Measurements from ENCODE around the gene FAM72C.
"Not testable (repeated sequence)": the region's sequence is repeated elsewhere in the genome, so short reads cannot be mapped to it uniquely, and the experiment has no call there.

Gene FAM72C

DNA sequence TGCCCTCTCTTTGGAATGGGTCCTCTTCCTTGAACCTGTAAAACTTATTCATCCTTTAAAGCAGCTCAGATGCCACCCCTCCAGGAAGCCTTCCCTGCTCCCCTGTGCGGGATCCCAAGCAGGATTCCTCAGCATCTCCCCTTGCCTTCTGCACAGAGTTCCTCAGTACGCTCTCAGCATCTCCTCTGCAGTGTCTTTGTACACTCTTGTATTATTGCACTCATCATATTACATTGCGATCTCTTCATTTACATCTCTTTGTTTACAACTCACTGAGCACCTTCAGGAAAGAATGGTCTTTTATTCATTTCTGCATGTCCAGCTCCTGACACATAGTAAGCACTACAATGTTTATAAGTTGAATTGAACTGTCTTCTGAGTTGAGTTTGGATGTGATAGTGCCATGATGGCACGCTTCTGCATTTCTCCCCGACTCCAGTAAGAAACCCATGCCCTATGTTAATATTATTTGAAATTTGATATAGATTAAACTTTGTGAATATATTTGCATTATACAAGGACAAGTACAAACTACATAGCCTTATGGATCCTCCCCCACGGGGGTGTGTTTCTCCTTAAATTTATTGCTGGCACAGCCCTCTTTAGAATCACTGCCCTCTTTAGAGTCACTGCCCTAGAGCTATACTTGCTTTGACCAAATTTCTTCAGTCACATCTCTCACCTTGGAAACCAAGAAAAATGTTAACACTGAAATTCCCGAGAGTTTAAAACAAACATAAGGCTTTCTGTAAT, 13.1 kb upstream of the FAM72C start:
- not testable (repeated sequence) for DNase-seq

DNA sequence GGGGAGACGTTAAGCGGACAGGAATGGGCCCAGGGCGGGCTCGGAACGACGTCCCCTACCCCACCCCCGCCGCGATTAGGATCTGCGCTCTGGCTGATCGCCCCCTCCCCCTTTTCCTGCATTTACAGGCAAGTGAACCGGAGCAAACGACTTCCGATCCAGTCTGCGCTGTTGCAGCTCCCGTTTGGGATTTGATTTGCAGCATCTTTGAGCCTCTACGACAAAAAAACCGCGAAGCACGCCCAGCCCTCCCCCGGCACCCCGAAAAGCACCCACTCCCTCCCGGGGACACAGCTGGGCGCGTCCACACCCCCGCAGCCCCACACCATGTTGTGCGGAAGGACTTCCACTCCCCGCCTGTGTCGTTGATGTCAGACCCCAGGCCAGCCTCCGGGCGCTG, 2.6 kb upstream of the FAM72C start:
- not testable (repeated sequence) for DNase-seq

DNA sequence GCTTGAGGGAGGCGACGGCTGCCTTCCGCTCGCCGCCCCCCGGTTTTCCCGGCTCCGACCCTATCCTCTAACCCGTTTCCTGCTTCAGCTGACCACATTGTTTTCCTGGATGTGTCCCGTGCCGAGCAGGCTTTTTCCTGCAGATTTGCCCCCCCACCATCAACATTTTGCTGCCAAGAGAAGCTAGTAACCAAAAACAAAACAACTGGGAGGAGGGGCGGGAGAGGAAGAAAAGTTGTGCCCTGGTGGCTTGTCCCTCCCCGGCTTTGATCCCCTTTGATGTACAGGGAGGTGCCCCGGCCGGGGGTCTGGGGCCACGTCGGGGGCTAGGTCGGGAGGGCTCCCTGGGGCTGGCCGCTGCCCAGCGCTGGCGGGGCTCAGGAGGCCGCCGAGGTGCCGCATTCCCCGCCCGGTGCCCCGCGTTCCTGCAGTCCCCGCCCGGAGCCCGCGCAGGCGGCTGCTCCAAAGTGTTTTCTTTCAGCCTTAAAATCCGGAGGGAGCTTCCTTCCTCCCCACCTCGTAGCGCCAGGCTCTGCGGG, 2.2 kb upstream of the FAM72C start:
- not testable (repeated sequence) for DNase-seq

DNA sequence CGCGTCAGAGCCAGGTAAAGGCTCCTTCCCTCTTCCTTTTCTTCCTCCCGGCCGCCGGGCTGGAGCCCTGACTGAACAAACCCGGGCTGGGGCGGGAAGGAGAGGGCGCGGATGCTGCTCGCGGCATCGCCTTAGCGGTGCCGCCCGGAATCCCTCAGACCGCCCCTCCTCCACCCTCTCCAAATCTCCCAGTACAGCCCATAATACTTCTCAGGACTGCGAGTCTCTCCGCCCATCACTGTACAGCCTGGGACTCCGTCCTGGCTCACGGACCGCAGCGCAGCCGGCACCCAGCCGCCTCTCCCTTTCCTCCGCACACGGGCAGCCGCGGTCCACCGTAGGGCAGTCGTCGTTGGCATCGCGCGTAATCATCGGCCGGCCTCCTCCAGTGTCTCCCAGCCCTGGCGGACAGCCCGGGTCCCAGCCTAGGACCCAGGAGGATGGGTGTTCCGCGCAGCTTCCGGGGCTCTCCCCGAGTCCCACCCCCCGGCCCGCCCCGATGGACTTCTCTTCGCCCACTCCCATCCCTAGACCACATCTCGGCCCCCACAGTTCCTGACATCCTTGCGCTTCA, 1.1 kb upstream of the FAM72C start:
- DNase-seq, result not testable (repeated sequence)

DNA sequence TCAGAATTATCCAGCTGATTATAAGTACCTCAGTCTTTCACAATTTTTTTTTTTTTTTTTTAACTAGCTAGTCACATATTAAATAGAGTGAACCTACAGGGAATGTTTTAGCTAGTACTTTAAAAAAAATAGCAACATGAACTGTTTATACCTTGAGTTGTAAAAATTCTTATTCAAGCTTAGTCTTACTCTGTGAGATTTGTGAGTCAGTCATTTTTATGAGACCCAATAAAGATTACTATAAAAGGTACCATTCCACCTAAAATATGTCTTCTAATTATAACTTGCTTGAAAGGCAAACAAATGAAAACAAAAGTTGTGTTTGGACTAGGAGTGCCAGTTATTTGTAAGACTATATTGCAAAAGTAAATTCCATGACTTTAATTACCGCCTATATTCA, 5.9 kb downstream of the FAM72C start:
- not testable (repeated sequence) for DNase-seq

DNA sequence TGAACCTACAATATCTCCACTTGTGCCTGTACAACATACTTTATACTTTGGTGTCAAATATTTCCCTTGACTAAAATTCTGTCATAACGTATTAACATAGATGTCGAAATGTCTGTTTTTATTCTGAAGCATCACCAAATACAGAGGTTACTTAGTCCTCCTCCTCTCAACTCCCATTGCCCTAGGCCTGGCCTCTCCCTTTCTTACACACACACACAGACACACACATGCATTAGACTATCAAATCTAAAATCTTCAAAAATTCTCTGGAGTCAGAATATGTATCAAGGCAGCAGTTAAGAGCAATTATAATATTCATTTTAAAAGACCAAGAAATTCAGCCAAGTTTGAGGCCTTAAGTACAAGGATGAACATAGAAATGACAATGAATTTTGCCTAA, 7.5 kb downstream of the FAM72C start:
- DNase-seq, result not testable (repeated sequence)

DNA sequence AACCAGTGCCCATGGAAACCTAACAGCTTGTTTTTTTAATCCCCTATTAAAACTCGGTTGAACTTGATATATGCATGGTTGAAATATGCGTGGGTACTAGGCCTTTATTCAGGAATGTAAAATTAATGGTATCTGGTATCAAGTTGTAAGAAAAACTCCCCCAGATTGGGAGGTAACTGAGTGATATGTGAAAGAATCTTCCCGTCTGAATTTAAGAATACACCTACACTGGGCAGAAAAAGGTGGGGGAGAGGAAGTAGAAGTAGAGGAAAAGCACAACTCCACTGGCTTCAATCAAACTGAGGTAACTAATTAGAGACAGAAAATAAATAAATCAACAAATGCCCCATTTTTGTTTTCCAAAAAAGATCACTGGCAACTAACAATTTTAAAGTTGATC, 15.9 kb downstream of the FAM72C start:
- DNase-seq, result not testable (repeated sequence)

DNA sequence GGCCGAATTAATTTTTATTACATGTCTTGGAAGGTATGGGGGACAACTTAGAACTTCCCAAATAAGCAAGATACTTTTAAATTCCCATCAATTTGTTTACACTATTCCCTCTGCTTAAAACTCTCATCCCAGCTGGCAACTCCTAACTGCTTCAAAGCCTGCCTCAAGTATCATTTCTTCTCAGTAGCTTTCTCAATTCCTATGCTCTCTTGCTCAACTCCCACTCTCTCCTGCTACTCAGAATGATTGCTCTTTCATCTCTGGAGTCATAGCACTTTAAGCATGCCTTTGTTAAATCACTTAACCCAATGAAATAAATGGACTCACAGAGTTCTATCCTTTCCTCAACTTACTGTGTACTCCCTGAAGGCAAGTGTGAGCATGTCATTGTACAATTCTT, 18.9 kb downstream of the FAM72C start:
- not testable (repeated sequence) for DNase-seq

DNA sequence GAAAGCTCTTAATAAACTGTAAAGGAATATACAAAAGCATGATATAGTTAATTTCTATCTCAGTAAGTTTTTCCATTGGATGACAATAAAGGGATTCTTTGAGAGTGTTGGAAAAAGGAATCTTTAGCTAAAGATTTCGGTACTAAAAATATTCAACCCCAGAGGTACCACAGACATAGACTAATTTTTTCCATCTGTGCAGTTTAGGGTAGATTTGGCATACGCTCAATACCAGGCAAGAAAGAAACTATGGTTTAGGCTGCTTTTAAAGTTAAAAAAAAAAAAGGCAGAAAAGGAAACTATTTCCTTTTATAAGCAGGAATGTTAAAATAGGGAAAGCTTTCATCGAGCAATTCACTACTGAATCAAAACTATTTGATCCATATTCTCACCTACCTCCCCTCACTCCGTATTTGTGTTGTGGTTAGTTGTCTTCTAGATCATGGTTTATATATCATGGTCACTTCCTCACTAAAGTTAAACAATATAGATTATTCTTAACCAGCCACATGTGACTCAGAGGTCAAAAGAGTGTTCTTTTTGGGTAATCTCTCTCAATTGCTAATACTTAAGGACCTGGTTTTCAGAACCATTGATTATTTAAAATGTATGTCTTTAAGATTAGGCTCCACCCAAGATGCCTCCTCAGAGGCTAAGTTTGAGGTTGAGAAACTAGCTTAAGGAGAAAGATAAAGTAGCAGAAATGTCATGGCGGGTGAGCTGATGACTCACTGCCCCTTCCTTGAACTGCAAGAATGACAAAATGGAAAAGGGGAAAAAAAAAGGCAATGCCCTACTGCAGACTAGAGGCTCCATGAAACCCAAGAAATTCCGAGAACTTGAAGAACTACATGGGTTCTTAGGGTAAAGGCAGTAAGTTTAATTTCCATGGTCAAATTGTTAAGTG, 20.0 kb downstream of the FAM72C start:
- not testable (repeated sequence) for DNase-seq

DNA sequence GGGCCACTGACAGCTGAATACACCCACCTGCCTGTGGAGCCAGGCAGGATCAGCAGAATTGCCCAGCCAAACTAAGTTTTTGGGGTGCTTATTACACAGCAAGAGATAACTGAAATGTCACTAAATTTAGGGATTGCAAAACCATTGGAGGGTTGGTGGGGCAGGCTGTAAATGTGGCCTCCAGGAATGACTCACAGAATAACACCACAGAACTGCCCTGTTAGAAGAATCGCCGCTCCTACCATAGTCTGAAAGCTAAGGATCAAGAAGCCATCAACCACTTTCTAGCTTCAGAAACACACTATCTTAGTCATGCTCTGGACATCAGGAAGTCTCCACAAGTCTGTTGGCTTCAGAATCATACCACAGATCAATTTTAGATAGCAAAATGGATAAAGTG, 24.0 kb downstream of the FAM72C start:
- DNase-seq, result not testable (repeated sequence)

DNA sequence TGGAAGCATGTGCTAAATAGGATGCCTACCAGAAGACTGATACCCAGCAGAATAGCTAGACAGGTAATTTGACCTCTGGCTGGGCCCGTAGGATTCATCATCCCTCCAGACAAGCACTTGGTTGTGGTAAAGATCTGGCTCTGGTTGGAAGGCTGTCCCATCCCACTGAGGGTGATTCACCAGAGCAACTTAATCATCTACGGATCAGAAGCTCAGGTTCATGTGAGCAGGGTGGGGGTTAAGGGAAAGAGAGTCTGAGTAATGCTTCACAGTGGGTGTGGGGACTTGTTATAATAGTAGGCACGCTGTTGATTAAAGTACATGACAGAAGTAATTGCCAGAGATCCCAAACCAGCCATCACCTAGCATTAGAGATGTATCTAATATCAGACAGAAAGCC, 26.5 kb downstream of the FAM72C start:
- not testable (repeated sequence) for DNase-seq

DNA sequence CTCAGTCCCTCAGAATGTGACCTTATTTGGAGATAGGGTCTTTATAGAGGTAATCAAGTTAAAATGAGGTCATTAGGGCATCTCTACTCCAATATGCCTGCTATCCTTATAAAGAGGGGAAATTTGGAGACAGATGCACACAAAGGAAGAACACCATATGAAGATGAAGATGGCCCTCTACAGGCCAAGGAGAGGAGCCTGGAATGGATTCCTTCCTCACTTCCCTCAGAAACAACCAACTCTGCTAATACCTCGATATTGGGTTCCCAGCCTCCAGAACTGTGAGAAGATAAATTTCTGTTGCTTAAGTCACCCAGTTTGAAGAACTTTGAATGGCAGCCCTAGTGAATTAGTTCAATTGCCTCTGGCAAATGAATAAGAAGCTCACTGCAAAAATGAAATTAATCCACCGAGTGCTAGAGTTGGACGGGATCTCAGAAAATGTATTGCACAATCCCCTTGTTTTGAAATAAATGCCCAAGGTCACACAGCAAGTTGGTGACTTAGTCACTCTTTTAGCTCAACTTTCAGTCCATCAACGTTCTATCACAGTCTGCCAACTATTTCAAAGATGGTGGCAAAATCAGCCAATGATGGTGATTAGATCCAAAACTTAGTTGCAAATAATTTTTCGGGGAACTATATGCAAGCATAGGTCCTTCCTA, 27.1 kb downstream of the FAM72C start:
- DNase-seq, result not testable (repeated sequence)

DNA sequence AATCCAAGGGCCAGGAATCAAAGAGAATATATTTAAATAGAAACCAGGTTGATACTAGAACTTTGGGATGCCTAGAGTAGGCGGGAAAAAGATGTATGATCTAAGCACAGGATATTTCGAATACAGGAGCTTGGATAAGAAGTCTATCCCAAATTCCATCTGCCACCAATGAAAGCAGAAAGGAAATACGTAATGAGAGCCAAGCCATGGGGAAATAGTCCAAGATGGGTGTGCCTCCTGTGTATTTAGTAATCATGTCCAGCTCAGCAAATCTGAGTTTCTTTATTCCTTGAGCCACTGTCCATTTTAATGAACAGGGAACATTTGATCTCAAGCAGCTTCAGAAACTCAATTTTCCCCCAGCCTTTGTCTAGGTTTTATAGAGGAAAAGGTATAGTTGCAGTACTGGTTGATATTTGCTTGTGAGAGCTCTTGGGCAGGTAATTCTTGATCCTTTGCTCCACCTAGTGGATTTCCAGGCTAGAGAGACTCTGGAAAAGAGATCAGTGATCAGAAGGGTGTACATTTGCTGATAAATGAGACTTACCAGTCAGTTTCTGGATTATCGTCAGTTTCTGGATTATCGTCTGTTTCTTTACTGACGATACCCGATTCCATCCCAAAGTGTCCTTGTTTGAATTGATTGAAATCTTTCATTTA, 28.3 kb downstream of the FAM72C start:
- DNase-seq, result not testable (repeated sequence)

DNA sequence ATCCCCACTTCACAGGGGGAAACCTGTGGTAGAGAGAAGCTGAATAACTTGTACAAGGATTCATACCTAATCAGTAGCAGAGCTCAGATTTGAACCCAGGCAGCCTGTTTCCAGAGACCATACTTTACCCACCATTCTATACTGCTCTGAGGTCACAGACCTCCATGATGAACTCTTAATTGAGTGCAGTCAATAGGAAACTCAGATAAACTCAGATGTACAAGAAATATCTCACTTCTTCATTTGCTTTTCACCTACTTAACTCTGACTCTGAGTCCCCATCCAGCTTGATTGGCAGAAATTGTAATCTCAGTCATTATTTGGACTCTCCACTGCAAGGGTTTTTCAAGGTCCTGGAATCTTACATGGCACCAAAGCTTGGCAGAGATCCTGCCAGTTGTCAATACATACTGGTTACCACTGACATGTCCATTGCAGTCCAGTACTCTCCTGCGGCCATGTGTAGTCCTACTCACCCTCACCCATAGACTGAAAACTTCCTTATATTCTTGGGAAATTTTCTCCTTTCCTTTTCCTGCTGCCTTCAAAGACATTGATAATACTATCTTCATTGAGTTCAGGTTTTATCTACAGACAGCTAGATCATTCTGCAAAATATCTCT, 29.4 kb downstream of the FAM72C start:
- not testable (repeated sequence) for DNase-seq

DNA sequence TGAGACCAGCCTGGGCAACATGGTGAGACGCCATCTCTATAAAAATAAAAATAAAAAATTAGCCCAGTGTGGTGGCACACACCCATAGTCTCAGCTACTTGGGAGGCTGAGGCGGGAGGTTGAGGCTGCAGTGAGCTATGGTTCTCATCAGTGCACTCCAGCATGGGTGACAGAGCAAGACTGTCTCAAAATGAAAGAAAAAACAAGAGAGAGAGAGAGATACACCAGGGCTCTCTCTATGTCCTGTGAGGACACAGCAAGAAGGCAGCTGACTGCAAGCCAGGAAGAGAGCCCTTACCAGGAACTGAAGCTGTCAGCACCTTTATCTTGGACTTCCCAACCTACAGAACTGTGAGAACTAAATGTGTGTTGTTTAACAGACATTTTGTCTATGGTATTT, 32.1 kb downstream of the FAM72C start:
- DNase-seq, result not testable (repeated sequence)

DNA sequence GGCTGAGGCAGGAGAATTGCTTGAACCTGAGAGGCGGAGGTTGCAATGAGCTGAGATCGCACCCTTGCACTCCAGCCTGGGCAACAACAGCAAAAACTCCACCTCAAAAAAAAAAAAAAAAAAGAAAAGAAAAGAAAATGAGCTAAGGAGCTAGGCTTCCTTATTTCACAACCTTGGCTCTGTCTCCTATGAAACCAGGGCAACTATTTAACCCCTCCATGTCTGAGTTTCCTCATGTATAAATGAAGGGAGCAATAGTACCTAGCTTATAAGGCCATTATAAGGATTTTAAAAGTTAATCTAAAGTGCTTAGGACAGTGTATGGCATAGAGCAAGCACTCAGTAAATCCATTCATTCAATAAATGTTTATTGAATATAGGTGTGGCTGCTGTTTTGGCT, 32.9 kb downstream of the FAM72C start:
- not testable (repeated sequence) for DNase-seq

DNA sequence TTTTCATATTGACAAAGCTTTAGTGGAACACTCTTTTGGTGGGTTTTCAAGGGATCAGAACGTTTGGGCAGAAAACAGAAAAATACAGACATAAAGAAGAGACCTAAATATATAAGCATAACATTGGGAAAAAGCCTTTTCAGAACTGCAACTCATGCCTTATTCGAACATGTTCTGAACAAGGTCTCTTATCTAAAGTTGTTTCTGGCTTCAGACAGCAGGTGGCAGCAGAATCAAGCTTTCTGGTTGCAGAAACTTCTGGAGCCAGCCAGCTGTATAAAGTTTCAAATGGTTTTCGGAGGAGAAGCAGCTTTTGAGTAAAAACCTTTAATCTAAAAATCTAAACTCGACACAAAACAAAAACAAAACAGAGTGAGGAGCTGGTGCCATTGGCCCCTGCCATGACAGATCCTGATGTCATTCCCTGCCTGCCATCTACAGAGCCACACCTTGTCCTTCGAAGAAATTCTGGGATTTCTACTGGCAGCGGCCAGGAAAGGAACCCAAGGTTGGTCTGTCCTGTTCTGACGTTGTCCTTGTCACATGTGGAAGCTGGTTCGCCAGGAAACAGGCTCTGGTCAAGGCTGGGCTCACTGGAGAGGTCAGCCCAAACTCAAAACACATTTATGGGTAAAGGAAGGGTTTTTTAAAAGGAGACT, 35.2 kb downstream of the FAM72C start:
- DNase-seq, result not testable (repeated sequence)

DNA sequence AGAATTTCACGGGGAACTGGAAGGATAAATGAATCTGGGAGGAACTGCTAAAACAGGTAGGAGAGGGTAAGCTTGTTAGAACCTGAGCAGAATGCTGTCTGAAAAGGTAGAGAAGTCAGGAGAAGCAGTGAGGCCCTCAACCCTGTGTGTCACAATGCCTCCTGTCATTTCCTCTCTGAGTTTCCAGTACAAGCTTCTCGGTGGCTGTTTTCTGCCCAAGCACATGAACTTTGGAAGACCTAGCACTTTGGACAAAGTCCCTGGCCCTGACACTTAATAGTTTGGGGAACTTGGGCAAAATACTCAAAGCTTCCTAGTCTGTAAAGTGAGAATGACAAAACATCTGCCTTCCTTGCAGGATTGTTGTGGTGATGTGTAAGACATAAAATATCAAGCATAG, 52.7 kb downstream of the FAM72C start:
- not testable (repeated sequence) for DNase-seq

DNA sequence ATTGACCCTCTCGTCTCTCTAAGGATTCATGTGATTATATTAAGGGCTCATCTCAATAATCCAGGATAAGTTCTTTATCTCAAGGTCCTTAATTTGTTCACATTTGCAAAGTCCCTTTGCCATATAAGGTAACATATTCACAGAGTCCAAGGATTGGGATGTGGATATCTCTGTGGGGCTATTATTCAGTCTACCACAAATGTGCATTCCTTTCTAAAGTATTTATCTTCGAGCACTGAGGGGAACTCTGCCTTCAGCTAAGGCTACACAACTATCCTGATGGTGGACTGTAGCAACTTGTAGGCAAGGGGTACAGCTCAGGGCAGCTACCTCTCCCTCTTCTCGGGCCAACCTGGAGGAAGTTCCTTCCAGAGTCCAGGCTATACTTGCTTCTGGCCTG, 53.2 kb downstream of the FAM72C start:
- not testable (repeated sequence) for DNase-seq

DNA sequence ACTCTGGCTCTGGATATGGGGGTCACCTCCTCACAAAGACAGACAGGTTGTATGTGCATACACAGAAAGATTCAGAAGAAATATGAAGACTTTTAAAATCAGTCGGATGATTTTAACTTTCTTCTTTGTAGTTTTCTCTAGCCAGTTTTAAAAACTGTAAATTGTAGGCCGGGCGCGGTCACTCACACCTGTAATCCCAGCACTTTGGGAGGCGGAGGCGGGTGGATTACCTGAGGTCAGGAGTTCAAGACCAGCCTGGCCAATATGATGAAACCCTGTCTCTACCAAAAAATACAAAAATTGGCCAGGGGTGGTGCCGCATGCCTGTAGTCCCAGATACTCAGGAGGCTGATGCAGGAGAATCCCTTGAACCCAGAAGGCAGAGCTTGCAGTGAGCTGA, 58.1 kb downstream of the FAM72C start:
- not testable (repeated sequence) for DNase-seq
